ENCODE results near the gene TEX10. TPM values are rescaled to one million over a fixed set of nuclear protein-coding genes. Genes with fewer than 3 reads are reported as not detected.
A peak's percentile ranks its signal among the peaks of the same experiment; 100 is the strongest.

TEX10 gene
- 15.3 and 17.7 TPM in 2 replicates for total RNA-seq (2022)
- Bru-seq, nascent RNA: percentile 88 among the genes with signal in this experiment
- BruChase-seq, experiment 1, labeled RNA remaining after a 6-hour chase: percentile 70 among the genes with signal in this experiment
- BruChase-seq, experiment 2, labeled RNA remaining after a 2-hour chase: percentile 76 among the genes with signal in this experiment
- long read RNA-seq, transcript TEX10-201 (15 exons, 3,074 nt): major isoform, 15 of 26 reads
- long read RNA-seq, partial matches to known transcripts: 1 of 26 reads
- long read RNA-seq, other reads (novel, unspliced or antisense): 10 of 26 reads

GRCh38 chr9:100352727-100353505, at the start of gene TEX10:
Gene TEX10 (minus strand): TSS chr9:100352942. CDS start chr9:100349363, 3,579 bp downstream.
- TSS peak; percentile 68 for BruUV-seq (replicated peaks)
- intact Hi-C loops (cut with micrococcal nuclease; ENCODE audit: unreplicated experiment): loop anchor here (5.0 to 10.0 kb wide), 3 partner anchors 59 to 242 kb away; partner anchors contain the start of gene MSANTD3
- Mint-ChIP-seq H3K4me1 (ENCODE audit: low read depth, unreplicated experiment) (peaks cover 21% of the 10 kb centered on the region), H3K27ac (ENCODE audit: unreplicated experiment) (peak within 1 kb of the TSS; percentile 91), H3K27me3 (ENCODE audit: unreplicated experiment) (no peaks in the 10 kb centered on the region), H3K9me3 (ENCODE audit: low read depth, unreplicated experiment) (no peaks in the 10 kb centered on the region), H3K4me3 (ENCODE audit: low read depth, unreplicated experiment) (peak within 1 kb of the TSS; percentile 91), H3K36me3 (ENCODE audit: insufficient read depth, unreplicated experiment) (peaks cover 17% of the 10 kb centered on the region)
- no peak for TF ChIP-seq CTCF (IDR thresholded peaks at IDR 0.05; ENCODE audit: unreplicated experiment)
- DNase-seq: peak; percentile 85
- CTCF ChIA-PET: no interaction called here

GRCh38 chr9:100401042-100401441, 48.3 kb upstream of the TEX10 start:
- TF ChIP-seq CTCF (IDR thresholded peaks at IDR 0.05; ENCODE audit: unreplicated experiment): no peak
- CTCF ChIA-PET: no interaction called here
- Mint-ChIP-seq H3K27me3 (ENCODE audit: unreplicated experiment) (no peaks in the 10 kb centered on the region), H3K9me3 (ENCODE audit: low read depth, unreplicated experiment) (no peaks in the 10 kb centered on the region), H3K4me1 (ENCODE audit: low read depth, unreplicated experiment) (no peaks in the 10 kb centered on the region), H3K4me3 (ENCODE audit: low read depth, unreplicated experiment) (no peak overlapping the region), H3K36me3 (ENCODE audit: insufficient read depth, unreplicated experiment) (no peaks in the 10 kb centered on the region), H3K27ac (ENCODE audit: unreplicated experiment) (no peak overlapping the region)
- intact Hi-C loops (cut with micrococcal nuclease; ENCODE audit: unreplicated experiment): no loop called here
- DNase-seq: no peak
- BruUV-seq (replicated peaks): no TSS peak

GRCh38 chr9:100397529-100398266, 45.0 kb upstream of the TEX10 start:
- DNase-seq: no peak
- no peaks in the 10 kb centered on the region for H3K4me1 Mint-ChIP-seq (ENCODE audit: low read depth, unreplicated experiment)
- no peaks in the 10 kb centered on the region for H3K36me3 Mint-ChIP-seq (ENCODE audit: insufficient read depth, unreplicated experiment)
- no peaks in the 10 kb centered on the region for H3K9me3 Mint-ChIP-seq (ENCODE audit: low read depth, unreplicated experiment)
- BruUV-seq (replicated peaks): no TSS peak
- no peaks in the 10 kb centered on the region for H3K27me3 Mint-ChIP-seq (ENCODE audit: unreplicated experiment)
- H3K27ac Mint-ChIP-seq (ENCODE audit: unreplicated experiment): no peak overlapping the region
- CTCF ChIA-PET: interaction anchor here (0.6 kb wide), 1 partner anchor 195 kb away, joined by 3 read pairs; no protein-coding TSS in a partner anchor
- intact Hi-C loops (cut with micrococcal nuclease; ENCODE audit: unreplicated experiment): no loop called here
- TF ChIP-seq CTCF (IDR thresholded peaks at IDR 0.05; ENCODE audit: unreplicated experiment): no peak
- no peak overlapping the region for H3K4me3 Mint-ChIP-seq (ENCODE audit: low read depth, unreplicated experiment)

GRCh38 chr9:100396769-100397168, 44.0 kb upstream of the TEX10 start:
- H3K27ac Mint-ChIP-seq (ENCODE audit: unreplicated experiment): no peak overlapping the region
- no peak for DNase-seq
- no peaks in the 10 kb centered on the region for H3K27me3 Mint-ChIP-seq (ENCODE audit: unreplicated experiment)
- BruUV-seq (replicated peaks): no TSS peak
- intact Hi-C loops (cut with micrococcal nuclease; ENCODE audit: unreplicated experiment): no loop called here
- no peaks in the 10 kb centered on the region for H3K36me3 Mint-ChIP-seq (ENCODE audit: insufficient read depth, unreplicated experiment)
- H3K9me3 Mint-ChIP-seq (ENCODE audit: low read depth, unreplicated experiment): no peaks in the 10 kb centered on the region
- no peaks in the 10 kb centered on the region for H3K4me1 Mint-ChIP-seq (ENCODE audit: low read depth, unreplicated experiment)
- CTCF ChIA-PET: no interaction called here
- H3K4me3 Mint-ChIP-seq (ENCODE audit: low read depth, unreplicated experiment): no peak overlapping the region
- no peak for TF ChIP-seq CTCF (IDR thresholded peaks at IDR 0.05; ENCODE audit: unreplicated experiment)

Data from Calu3 (cell line).